ENCODE results near the gene C2orf42. TPM values are rescaled to one million over a fixed set of nuclear protein-coding genes. Genes with fewer than 3 reads are reported as not detected.

C2orf42 gene
- total and polyA plus RNA-seq, 2 of the 4 experiments (the other 2 are of a cell fraction), result 7.5 to 31.5 TPM

DNA sequence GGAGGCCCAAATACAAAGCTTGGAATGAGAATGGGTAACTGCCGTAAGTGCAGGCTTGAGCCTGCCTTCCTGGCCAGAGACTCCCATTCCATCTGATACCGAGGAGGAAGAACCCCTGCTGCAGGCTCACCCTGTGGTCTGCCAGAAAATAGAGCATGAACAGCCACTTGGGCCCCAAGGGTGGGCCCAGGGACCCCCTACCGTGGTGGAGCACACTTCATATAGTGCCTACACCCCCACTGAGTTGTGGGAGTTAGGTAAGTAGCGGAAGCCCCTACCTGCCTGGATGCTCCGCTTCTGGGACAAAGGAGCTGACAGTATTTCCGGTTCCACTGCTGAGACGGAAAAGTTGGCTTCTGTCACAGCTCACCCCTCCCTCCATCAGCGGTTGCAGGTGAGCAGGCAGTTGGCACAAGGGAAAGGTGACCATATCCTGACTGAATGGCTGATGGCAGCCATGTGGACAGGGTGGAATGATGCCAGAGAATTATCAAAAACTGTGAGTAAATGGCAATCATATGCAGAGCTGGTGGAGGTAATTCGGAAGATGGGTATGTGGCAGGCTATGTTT is 11.5 kb upstream of the C2orf42 start:
- Histone ChIP-seq H4K8ac (ENCODE audit: low read depth in 2 of 2, low read length in 2 of 2) (no peak overlapping the region), H2BK5ac (ENCODE audit: low read depth, low read length, poor library complexity, severe bottlenecking) (no peak overlapping the region), H3K23ac (ENCODE audit: low read depth, low read length) (no peak overlapping the region), H3K79me1 (ENCODE audit: low read depth in 1 of 2, low read length in 2 of 2) (no peaks in the 10 kb centered on the region; a peak in 1 of 4 replicates), H2AK9ac (replicated peaks; ENCODE audit: low read depth, low read length, poor library complexity) (no peak overlapping the region), H3K4me1 (ENCODE audit: control insufficient read depth, insufficient read depth, low read length) (no peaks in the 10 kb centered on the region), H3K14ac (replicated peaks; ENCODE audit: low read depth, low read length) (no peak overlapping the region), H2BK120ac (ENCODE audit: low read depth, low read length) (no peak overlapping the region), H3K9ac (ENCODE audit: low read depth, low read length) (no peak overlapping the region), H3K27me3 (ENCODE audit: control insufficient read depth, insufficient read depth, low read length) (no peaks in the 10 kb centered on the region), H2BK20ac (ENCODE audit: low read depth, low read length) (no peak overlapping the region), H4K20me1 (ENCODE audit: insufficient read depth, low read length) (no peaks in the 10 kb centered on the region), H3K4me3 (ENCODE audit: insufficient read depth, low read depth, low read length) (no peak overlapping the region), H3K9me1 (ENCODE audit: insufficient read depth, low read length) (no peaks in the 10 kb centered on the region; the same call in 1 of the 2 replicates), H3K4me2 (ENCODE audit: low read depth, low read length) (no peak overlapping the region), H2BK15ac (ENCODE audit: low read depth, low read length) (no peak overlapping the region), H3K4ac (ENCODE audit: low read depth, low read length) (no peak overlapping the region), H3K36me3 (ENCODE audit: control insufficient read depth, insufficient read depth, low read length) (no peaks in the 10 kb centered on the region), H3K9me3 (ENCODE audit: control insufficient read depth, insufficient read depth, low read length) (no peaks in the 10 kb centered on the region), H4K5ac (ENCODE audit: low read depth, low read length) (no peak overlapping the region), H3K56ac (ENCODE audit: extremely low read depth, insufficient read depth, low read length) (no peak overlapping the region), H4K91ac (ENCODE audit: insufficient read depth, low read depth, low read length) (no peak overlapping the region), H2AK5ac (ENCODE audit: low read depth, low read length) (no peak overlapping the region), H3K27ac (ENCODE audit: insufficient read depth, low read length) (no peak overlapping the region), H3K18ac (ENCODE audit: low read depth, low read length) (no peak overlapping the region), H2AFZ (replicated peaks; ENCODE audit: low read length, poor library complexity) (no peak overlapping the region)
- intact Hi-C loops (cut with micrococcal nuclease) (no loop called here), dilution Hi-C loops (cut with HindIII; ENCODE audit: low sequenced_read_pairs, unreplicated experiment) (no loop called here), in situ Hi-C loops (cut with MboI; ENCODE audit: low sequenced_read_pairs) (no loop called here)
- TF ChIP-seq CTCF (conservative IDR thresholded peaks at IDR 0.05; ENCODE audit: low read depth, low read length), result no peak
- TF ChIP-seq RAD21 (IDR thresholded peaks at IDR 0.05; ENCODE audit: low read length), result no peak
- TF ChIP-seq RCOR1 (IDR thresholded peaks at IDR 0.05; ENCODE audit: insufficient replicate concordance, low read length), result no peak
- TF ChIP-seq FOS (IDR thresholded peaks at IDR 0.05; ENCODE audit: low read depth, low read length), result no peak
- no peak for TF ChIP-seq MAZ (IDR thresholded peaks at IDR 0.05; ENCODE audit: borderline replicate concordance, low read depth, low read length)
- TF ChIP-seq, protein P1, sequence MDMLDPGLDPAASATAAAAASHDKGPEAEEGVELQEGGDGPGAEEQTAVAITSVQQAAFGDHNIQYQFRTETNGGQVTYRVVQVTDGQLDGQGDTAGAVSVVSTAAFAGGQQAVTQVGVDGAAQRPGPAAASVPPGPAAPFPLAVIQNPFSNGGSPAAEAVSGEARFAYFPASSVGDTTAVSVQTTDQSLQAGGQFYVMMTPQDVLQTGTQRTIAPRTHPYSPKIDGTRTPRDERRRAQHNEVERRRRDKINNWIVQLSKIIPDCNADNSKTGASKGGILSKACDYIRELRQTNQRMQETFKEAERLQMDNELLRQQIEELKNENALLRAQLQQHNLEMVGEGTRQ (IDR thresholded peaks at IDR 0.05; ENCODE audit: low read depth, low read length), result no peak
- no peak for TF ChIP-seq RFX5 (IDR thresholded peaks at IDR 0.05; ENCODE audit: low read depth, low read length)
- no peak for TF ChIP-seq BHLHE40 (IDR thresholded peaks at IDR 0.05; ENCODE audit: low read depth, low read length)
- no peak for TF ChIP-seq CHD1 (IDR thresholded peaks at IDR 0.05; ENCODE audit: low read depth, low read length)
- TF ChIP-seq POLR2A (IDR thresholded peaks at IDR 0.05; ENCODE audit: low read depth, low read length), result no peak
- no peak for TF ChIP-seq ELK1 (IDR thresholded peaks at IDR 0.05; ENCODE audit: borderline replicate concordance, low read depth, low read length)
- no peak for TF ChIP-seq NFE2L2 (IDR thresholded peaks at IDR 0.05; ENCODE audit: low read depth, low read length)
- no peak for TF ChIP-seq CEBPB (IDR thresholded peaks at IDR 0.05; ENCODE audit: low read depth, low read length)
- no peak for TF ChIP-seq SMC3 (IDR thresholded peaks at IDR 0.05; ENCODE audit: low read depth, low read length)
- TF ChIP-seq MXI1 (IDR thresholded peaks at IDR 0.05; ENCODE audit: borderline replicate concordance, low read depth, low read length), result no peak
- no peak for TF ChIP-seq MAFK (IDR thresholded peaks at IDR 0.05; ENCODE audit: low read depth, low read length)
- no peak for ATAC-seq (ENCODE audit: low read depth)
- CTCF ChIA-PET, result no interaction called here
- no TSS peak for BruUV-seq (replicated peaks)
- no peak for DNase-seq
- 100% methylated on average over 1 of the region's 9 CpGs; no CpG with 5 or more reads in 1 of the 2 experiments for WGBS, 2 experiments (ENCODE audit: extremely low coverage in 2 of 2, insufficient read length in 1 of 2)
- POLR2A ChIA-PET (ENCODE audit: unreplicated experiment), result no interaction called here
